Tongue (tissue), 2 donors: ENCODE data around the gene EFNA3. TPM values are rescaled to one million over a fixed set of nuclear protein-coding genes. Genes with fewer than 3 reads are reported as not detected.

Experiments used
- DNase-seq: peaks from one replicate; pipeline ENCODE4 v3.0.0-alpha.2; 2015
- total RNA-seq: library from RNA; depleted of rRNA; stranded (reverse); fragments of >200 nt; gene quantifications from one replicate; pipeline ENCODE4 v1.2.3, GENCODE V29; 2014

Gene EFNA3
- total RNA-seq, 1 donor from 2014 or later, result 0.92 TPM

DNA sequence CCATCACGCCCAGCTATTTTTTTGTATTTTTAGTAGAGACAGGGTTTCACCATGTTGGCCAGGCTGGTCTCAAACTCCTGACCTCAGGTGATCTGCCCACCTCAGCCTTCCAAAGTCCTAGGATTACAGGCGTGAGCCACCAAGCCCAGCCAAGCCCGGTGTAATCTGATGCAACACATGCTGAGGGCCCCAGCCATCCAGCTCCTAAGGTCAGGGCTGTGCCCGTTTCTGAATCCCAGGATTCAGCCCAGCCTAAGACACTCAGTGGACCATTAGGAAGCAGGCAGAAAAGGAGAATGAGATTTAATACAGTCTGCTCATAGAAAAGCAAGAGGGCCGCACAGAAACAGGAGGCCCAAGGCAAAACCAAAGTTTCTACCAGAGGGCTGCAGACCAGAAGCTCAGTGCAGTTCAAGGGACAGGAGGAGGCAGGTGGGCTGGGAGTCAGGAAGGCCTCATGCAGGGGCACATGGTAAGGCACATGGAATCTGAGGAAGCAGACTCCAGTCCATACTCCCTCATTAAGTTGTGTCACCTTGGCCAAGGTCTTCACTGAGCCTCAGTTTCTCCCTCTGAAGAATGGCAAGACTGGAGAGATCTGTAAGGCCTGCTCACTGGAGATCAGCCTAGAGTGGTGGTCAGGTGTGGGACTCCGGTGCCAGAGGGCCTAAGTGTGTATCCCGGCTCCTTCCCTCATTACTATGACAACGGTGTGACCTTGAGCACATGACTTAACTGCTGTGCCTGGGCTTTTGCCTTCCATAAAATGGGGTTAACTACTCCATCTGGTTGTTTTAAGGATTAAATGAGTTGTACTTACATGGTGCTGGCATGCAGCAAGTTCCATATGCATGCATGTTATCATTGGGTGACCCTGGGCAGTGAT, 29.9 kb upstream of the EFNA3 start:
- DNase-seq, result no peak

DNA sequence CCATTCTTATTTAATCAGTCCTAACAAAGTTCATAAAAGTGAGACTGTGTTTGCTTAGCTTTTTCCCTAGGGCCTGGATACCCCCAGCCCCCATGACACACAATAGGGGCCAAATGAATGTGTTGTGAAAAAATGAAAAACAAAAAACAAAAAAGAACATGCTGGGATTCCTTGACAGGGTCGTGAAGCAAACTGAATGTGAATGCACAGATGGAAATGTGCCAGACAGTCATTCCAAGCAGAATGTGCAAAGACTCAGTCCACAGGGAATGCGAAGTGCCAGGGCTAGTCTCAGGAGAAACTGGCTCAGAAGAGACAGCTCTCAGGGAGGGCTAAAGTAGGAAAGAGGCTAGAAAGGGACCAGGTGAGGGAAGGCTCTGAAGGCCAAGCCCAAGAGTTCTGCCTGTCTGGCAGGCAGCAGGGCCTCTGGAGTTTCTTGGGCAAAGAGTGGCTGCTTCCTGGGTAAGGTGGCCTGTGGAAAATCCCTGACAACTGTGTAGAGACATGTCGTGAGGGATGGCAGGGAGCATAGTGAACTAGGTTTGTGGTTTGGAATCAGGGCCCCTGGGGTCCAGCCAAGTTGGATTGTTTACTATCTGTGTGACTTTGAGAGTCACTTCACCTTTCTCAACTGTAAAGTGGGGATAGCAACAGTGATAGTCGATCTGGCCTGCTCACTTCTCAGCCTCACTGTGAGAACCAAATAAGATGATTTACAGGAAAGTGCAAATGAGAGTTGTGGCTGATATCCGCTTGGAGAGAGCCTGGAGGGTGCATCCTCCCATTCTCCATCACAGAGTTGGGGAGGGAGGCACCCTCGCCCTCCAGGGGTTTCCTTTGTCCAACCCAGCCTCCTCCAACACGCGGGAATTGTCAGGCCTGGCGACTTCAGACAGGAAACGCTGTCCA, 28.7 kb upstream of the EFNA3 start:
- DNase-seq, result peak; percentile 14

DNA sequence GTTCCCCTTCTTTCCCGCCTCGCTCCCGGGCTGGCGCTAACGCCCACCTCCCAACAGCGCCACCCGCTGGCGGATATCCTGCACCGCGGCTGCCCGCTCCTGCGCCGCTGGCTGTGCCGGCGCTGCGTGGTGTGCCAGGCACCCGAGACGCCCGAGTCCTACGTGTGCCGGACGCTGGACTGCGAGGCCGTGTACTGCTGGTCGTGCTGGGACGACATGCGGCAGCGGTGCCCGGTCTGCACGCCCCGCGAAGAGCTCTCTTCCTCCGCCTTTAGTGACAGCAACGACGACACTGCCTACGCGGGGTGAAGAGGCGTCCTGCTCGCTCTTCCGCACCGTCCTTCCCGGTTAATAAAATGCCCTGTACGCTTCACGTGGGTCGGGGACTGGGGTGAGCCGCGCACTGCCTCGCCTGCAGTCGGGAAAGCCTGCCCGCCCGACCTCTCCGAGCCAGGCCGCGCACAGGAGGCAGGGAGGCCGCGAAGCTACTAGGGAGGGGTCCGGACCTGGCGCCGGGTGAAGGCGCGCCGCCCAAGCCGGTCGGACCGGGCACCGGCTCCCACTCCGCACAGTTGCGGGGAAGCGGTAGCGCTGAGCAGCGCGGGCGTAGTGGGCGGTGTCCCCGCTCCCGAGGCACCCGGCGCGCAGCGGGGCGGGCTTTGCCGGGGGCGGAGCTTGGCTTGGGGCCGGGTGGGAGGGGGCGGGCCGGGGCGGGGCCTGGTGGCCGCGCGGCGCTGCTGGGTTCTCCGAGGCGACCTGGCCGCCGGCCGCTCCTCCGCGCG, 27.9 kb upstream of the EFNA3 start, which contains the start of gene ADAM15:
Gene ADAM15 (plus strand): TSS at position 757 of the 782 bp plus-strand sequence. CDS start 71 bp downstream, outside the sequence.
- peak; percentile 83 for DNase-seq

DNA sequence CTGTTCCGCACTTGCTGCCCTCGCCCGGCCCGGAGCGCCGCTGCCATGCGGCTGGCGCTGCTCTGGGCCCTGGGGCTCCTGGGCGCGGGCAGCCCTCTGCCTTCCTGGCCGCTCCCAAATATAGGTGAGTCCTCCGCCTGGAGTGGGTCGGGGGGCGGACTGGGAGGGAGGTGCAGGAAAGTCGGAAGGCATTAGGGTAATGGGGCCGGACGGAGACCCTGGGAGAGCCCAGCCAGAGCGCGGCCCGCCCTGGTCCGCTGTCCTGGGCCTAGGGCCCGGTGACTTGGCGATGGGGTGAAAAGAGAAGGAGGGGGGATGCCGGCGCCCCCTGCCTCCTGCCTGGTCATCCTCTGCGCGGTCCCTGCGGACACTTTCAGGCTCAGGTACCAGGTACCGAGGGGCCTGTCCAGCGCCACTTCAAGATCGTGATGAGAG, 27.3 kb upstream of the EFNA3 start:
- no peak for DNase-seq

DNA sequence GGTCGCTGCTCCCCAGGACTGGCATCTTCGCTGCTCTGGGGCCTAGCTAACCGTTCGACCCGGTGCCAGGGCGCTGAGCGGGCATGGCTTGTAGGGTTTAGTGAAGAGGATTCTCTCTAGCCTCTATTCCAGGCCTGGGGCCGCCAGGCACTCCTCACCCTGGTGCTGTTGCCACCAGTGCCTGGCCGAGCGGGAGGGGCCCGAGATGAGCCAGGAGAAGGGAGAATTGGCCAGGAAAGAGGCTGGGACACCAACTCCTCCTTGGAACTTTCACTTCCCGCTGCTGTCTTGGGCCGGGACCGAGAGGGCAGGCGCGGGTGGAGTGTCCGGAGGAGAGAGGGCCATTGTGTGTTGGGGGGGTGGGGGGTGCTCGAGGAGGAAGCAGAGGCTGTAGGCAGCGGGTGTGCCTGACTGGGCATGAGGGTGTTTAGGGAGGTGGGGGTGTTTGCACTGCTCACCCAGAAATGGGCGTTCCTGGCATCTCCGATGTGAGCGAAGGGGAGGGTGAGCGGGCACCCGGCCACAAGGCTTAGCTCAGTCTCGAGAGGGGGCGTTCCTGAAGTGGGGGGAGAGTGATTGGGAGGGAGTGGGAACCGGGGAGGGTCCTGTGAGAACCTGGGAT, 26.7 kb upstream of the EFNA3 start:
- DNase-seq, result peak; percentile 61

DNA sequence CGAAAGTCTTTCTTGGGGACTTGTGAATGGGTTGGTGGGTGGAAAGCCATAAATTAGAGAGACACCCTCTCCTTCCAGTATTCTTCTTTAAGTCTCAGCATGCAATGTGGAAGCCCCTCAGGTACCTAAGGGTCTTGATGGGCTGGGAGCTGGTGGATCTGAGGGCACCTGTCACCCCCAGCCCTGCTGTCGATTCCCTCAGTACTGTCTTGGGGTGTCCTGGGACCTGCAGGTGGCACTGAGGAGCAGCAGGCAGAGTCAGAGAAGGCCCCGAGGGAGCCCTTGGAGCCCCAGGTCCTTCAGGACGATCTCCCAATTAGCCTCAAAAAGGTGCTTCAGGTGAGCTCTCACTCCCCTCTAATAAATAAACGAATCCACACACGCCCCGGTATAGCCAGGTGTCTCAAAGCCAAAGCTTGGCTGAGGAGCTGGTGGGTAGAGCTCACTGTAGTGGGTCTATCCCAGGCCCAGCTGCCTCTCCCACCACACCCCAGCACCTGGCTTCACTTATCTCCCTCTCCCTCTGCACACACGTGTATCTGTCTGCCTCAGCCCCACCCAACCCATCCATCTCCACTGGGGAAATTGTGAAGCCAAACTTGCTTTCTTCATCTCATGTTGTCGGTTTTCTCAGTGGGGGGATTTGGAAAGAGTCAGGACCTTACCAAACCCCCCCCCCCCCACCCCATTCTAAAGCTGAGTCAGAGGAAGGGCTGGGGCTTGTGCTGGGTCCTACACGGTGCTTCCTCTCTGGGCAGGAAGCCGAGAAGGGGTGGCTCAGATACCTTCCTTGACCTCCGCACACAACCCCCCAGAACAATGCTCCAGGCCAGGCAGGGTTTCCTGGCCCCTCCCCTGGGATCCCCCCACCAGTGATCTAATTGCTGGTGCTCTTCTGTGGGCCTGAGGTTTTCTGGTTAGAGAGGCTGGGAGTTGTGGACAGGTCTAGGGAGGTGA, 25.9 kb upstream of the EFNA3 start:
- DNase-seq, result peak; percentile 11

DNA sequence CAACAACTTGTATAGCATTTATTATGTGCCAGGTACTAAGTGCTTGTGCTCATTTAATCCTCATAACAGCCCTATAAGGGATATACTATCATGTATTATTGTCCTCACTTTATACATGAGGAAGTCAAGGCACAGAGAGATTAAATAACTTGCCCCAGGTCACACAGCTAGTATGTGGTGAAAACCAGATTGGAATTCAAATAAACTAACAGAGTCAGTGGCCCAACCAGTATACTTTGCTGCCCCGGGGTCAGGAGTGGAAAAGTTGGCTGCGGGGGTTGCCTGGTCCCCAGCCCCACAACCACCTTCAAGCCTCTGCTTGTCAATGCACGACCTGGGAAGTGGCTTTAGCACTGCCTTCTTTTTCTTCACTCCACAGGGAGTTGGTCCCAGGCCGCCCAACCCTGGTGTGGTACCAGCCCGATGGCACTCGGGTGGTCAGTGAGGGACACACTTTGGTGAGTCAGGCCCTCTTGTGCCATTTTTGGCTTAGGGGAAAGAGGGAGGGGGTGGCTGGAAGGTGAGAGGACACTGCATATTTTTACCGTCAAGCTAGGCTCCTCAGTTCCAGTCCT, 25.0 kb upstream of the EFNA3 start:
- no peak for DNase-seq

DNA sequence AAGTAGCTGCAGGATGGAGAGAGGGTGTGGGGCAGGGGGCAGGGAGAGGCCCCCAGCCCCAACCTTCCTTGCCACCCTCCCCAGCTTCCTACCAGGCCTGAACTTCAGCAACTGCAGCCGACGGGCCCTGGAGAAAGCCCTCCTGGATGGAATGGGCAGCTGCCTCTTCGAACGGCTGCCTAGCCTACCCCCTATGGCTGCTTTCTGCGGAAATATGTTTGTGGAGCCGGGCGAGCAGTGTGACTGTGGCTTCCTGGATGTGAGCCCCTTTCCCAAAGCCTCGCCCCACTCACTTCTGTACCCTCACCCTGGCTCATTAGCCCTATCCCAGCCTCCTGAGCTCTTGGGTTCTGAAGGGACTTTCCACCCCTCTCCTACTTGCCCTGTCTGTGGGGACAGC, 21.5 kb upstream of the EFNA3 start:
- no peak for DNase-seq

DNA sequence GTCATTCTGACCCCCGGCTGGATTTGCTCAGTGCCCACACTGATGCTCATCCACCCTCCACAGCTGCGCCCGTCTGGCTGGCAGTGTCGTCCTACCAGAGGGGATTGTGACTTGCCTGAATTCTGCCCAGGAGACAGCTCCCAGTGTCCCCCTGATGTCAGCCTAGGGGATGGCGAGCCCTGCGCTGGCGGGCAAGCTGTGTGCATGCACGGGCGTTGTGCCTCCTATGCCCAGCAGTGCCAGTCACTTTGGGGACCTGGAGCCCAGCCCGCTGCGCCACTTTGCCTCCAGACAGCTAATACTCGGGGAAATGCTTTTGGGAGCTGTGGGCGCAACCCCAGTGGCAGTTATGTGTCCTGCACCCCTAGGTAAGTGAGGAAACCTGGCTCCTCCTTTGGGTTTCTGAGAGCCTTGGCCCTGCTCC, 20.8 kb upstream of the EFNA3 start:
- DNase-seq, result no peak

DNA sequence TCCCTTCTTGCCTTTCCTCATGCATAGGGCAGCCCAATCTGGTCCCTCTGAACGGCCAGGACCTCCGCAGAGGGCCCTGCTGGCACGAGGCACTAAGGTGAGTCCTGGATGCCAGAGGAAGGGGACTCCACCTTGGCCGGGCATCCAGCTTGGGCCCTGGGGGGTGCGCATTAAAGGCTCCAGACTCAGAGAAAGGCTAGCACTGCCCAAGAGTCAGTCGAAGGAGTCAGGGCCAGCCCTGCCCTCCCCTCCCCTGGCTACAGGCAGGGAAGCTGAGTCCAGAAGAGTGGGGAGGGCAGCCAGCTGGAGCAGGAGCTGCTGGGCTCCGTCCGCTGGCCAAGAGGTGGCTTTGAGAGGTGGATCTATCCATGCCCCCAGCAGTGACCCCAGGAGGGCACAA, 17.9 kb upstream of the EFNA3 start:
- DNase-seq, result no peak

DNA sequence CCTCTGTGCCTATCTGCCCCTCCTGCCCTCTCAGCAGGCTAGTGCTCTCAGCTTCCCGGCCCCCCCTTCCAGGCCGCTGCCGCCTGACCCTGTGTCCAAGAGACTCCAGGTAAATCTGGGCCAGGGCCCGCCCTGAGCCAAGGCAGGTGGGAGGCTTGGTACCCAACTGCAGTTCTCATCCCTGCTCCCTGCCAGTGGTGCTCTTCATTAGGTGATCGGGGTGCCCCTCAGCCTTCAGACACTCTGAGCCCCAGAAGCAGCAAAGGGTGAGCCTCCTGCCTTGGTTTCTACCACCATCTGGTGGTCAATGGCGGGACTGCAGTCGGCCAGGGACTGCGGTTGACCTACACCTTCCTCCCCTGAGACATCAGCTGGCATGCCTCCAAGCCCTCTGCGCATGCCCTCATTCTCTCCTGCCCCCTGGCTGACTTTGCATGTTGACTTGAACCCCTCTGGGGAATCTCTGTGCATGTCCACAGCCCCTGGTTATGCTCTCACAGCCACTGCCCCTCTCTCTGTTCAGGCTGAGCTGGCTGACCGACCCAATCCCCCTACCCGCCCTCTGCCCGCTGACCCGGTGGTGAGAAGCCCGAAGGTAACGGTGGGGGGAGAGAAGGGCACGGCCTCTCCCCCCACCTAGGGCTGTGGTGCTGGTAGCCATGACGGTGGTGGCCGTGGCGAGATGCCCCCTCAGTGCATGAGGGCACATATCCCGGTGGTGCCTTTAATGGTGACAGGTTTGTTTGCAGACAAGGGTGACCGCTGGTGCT, 17.1 kb upstream of the EFNA3 start:
- DNase-seq, result peak; percentile 88

DNA sequence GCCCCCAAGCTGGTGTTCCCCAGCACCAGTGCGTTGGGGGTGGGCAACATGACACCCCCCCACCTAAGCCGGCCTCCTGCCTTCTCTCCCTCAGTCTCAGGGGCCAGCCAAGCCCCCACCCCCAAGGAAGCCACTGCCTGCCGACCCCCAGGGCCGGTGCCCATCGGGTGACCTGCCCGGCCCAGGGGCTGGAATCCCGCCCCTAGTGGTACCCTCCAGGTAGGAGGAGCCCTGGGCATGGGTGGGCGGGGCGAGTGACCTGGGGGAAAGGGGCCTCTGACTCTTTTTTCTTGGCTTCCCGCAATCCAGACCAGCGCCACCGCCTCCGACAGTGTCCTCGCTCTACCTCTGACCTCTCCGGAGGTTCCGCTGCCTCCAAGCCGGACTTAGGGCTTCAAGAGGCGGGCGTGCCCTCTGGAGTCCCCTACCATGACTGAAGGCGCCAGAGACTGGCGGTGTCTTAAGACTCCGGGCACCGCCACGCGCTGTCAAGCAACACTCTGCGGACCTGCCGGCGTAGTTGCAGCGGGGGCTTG, 16.4 kb upstream of the EFNA3 start:
- no peak for DNase-seq

DNA sequence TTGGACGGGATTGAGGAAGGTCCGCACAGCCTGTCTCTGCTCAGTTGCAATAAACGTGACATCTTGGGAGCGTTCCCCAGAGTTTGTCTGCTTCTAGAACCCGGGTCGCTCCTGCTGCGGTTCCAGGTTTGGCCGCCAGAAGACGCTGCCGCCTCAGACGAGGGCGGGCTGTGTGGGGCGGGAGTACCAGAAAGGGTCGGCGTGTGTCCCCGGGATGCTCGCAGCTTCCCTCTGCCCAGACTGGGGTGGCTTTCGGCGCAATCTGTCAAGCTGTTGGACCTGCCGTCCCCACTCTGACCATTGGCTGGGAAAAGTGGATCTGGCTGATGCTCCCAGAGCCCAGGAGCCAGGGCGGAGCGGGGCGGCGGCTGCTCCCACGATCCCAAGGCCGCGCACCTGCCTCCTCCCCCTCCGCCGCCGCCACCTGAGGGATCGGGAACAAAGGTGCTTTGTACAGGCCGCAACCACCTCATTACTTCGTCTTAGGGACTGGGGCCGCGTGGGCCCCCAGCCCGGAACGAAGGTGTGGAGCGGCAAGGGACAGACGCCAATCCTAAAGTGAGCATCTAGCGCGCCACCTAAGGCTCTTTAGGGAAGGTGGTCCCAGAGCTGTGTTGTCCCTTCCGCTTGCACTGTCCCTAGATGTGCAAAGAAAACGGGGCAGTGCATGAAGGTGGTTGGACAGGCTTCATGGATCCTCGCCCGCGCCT, 15.8 kb upstream of the EFNA3 start:
- DNase-seq, result peak; percentile 69

DNA sequence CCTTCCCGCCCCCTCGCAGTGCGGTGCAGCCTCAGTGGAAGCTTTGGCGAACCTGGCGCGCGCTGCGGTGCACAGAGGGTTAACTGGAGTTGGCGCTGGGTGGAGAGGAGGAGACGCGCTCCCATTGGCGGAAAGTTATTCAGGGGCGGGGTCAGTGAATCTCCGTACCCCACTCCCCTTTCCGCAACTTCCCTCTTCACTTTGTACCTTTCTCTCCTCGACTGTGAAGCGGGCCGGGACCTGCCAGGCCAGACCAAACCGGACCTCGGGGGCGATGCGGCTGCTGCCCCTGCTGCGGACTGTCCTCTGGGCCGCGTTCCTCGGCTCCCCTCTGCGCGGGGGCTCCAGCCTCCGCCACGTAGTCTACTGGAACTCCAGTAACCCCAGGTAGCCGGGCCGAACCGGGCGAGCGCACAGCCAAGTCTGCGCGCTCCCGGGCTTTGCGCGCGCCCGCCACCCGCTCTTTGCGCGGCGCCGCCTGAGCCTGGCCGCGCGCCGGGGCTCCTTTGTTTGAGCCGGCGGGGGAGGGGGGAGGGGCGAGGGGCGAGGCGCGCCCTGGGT, 15.0 kb upstream of the EFNA3 start, which contains the start of gene EFNA4:
Gene EFNA4 (plus strand): TSS at position 191 of the 561 bp plus-strand sequence. CDS start 84 bp downstream, at position 275.
- peak; percentile 94 for DNase-seq

DNA sequence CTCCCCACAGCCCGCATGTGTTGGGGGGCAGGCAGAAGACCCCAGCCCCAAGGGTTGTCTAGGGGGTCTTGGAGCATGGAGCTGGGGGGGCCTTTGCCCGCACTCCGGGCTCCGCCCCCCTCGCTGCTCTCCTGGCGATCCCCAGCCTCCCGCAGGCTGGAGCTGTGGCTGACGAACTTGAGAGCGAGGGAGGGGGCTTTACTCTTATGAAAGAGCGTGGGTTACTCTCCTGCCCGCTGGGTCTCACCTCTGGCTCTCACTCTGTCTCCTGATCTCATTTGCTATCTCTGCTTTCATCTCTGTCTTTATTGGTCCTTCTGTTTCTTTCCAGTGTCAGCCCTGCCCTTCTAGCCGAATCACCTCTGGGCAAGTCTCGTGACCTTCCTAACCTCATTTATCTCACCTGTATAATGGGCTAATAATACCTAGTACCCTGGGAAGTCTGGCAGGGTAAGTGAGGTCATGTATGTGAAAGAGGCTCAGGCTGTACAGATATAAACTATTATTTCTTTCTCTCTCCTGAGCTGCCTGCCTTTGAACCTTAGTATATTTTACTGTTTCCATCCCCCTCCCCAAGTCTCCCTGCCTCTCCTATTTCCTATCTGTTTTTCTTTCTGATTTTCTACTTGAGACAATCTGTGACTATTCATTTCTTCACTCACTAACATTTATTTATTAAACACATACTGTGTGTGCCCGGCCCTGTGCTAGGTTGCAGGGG, 14.4 kb upstream of the EFNA3 start:
- DNase-seq, result peak; percentile 63

DNA sequence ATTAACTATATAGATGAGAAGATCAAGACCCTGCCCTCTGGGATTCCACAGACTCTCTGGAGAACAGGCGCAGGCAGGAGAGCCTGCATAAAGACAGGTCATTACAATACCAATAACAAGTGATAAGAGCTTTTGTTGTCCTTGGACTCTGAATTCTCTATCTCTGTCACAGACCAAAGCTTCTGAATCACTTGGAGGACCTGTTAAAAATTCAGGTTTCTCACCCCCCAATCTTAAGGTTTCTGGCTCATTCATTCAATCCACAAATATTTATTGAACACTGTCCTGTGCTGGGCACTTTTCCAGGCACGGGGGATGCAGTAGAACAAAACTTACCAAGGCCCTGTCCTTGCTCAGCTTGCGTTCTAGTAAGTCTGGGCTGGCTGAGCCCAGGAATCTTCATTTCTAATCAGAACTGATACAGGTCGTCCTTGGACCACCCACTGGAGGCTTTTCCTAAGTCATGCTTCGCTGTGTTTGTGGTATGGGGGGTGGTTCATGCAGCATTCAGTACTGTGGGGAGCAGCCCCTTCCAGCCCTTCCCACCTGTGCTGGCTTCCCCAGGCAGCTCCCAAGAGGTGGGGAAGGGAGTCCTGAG, 13.7 kb upstream of the EFNA3 start:
- DNase-seq, result no peak

DNA sequence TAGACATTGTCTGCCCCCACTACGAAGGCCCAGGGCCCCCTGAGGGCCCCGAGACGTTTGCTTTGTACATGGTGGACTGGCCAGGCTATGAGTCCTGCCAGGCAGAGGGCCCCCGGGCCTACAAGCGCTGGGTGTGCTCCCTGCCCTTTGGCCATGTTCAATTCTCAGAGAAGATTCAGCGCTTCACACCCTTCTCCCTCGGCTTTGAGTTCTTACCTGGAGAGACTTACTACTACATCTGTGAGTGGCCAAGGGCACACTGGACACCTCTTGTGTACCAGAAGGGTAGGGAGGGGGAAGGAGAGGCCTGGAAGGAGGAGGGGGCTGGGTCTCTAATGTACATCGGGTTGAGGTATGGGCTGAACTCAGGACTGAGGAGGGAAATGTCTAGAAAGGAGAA, 11.9 kb upstream of the EFNA3 start:
- DNase-seq, result no peak
